NCI-H446 (cell line): Measurements from ENCODE around the gene RALGPS1.

Source experiments
- DNase-seq, 2 experiments: peaks; one replicate each; lab custom pipeline; 2025; lab: John Stamatoyannopoulos, UW

The RALGPS1 gene

GRCh38 chr9:127122176-127123063 lies 207.8 kb downstream of the RALGPS1 start, which contains the start of gene ANGPTL2:
ANGPTL2 (minus strand) TSS chr9:127122635; CDS start chr9:127108731, 13,904 bp downstream.
- peak; percentile 79 to 93 for DNase-seq

GRCh38 chr9:127123064-127123890 lies 208.7 kb downstream of the RALGPS1 start:
- DNase-seq = peak in 1 of 2 experiments; percentile 35

GRCh38 chr9:127124111-127124531 lies 209.5 kb downstream of the RALGPS1 start:
- DNase-seq = no peak

- no peak for DNase-seq
These were observed 210.2 kb downstream of the RALGPS1 start for GRCh38 chr9:127124792-127125191.

- DNase-seq = no peak
These were observed 212.4 kb downstream of the RALGPS1 start for GRCh38 chr9:127126971-127127370.

- peak in 1 of 2 experiments; percentile 34 for DNase-seq
These were observed 213.9 kb downstream of the RALGPS1 start for GRCh38 chr9:127128341-127129072.

GRCh38 chr9:127129073-127129717 lies 214.6 kb downstream of the RALGPS1 start:
- DNase-seq = no peak

GRCh38 chr9:127129718-127130085 lies 215.1 kb downstream of the RALGPS1 start:
- peak; percentile 9 to 54 for DNase-seq

- DNase-seq = no peak
These were observed 215.7 kb downstream of the RALGPS1 start for GRCh38 chr9:127130235-127130634.

GRCh38 chr9:127130661-127131538 lies 216.3 kb downstream of the RALGPS1 start:
- peak; percentile 85 to 93 for DNase-seq

- DNase-seq = no peak
These were observed 217.3 kb downstream of the RALGPS1 start for GRCh38 chr9:127131871-127132270.

- DNase-seq = no peak
These were observed 217.8 kb downstream of the RALGPS1 start for GRCh38 chr9:127132375-127132774.

GRCh38 chr9:127132921-127133647 lies 218.5 kb downstream of the RALGPS1 start:
- peak in 1 of 2 experiments; percentile 33 for DNase-seq

- no peak for DNase-seq
These were observed 219.2 kb downstream of the RALGPS1 start for GRCh38 chr9:127133739-127134167.

- DNase-seq = no peak
These were observed 220.6 kb downstream of the RALGPS1 start for GRCh38 chr9:127135056-127135745.

GRCh38 chr9:127136081-127136879 lies 221.7 kb downstream of the RALGPS1 start:
- no peak for DNase-seq

GRCh38 chr9:127136880-127137639 lies 222.5 kb downstream of the RALGPS1 start:
- DNase-seq = no peak
